GM23338 (cell line): Measurements from ENCODE around the gene MYOZ3. TPM values are rescaled to one million over a fixed set of nuclear protein-coding genes. Genes with fewer than 3 reads are reported as not detected.

Source experiments
- ATAC-seq: fragments of 200-7000 bp; cut with Tn5 transposase; 3 replicates; pipeline ENCODE4 v1.9.1; 2020
- DNase-seq: peaks from one replicate; pipeline ENCODE4 v3.0.0-alpha.2; 2015; ENCODE audit warnings: low spot score
- H2AFZ ChIP-seq: fragments of 200-600 bp; sonication (generic); 2 replicates; pipeline ENCODE4 v1.8.0; 2016; ENCODE audit warnings: antibody characterized with exemption, mild to moderate bottlenecking, moderate library complexity
- H3F3A ChIP-seq: fragments of 200-600 bp; sonication (generic); replicated peaks from 2 replicates; pipeline ENCODE4 v1.8.0; 2017; ENCODE audit warnings: antibody characterized with exemption, mixed run types, low read depth
- H3K27ac ChIP-seq: fragments of 200-600 bp; sonication (generic); 2 replicates; pipeline ENCODE4 v1.6.1; 2016; ENCODE audit warnings: low read depth
- H3K27me3 ChIP-seq: fragments of 200-600 bp; sonication (generic); 2 replicates; pipeline ENCODE4 v1.8.0; 2016; ENCODE audit warnings: mild to moderate bottlenecking, mixed run types, moderate library complexity; ENCODE audit not compliant: insufficient read depth
- H3K36me3 ChIP-seq: fragments of 200-600 bp; sonication (generic); 2 replicates; pipeline ENCODE4 v1.8.0; 2016; ENCODE audit warnings: mild to moderate bottlenecking; ENCODE audit not compliant: insufficient read depth
- H3K4me1 ChIP-seq: fragments of 200-600 bp; sonication (generic); 2 replicates; pipeline ENCODE4 v1.8.0; 2016; ENCODE audit warnings: mild to moderate bottlenecking, moderate library complexity; ENCODE audit not compliant: insufficient read depth
- H3K4me2 ChIP-seq: fragments of 200-600 bp; sonication (generic); 2 replicates; pipeline ENCODE4 v1.7.1; 2017; ENCODE audit warnings: mixed run types
- H3K4me3 ChIP-seq: fragments of 200-600 bp; sonication (generic); 2 replicates; pipeline ENCODE4 v1.6.1; 2016; ENCODE audit warnings: mixed run types
- H3K79me2 ChIP-seq: fragments of 200-600 bp; sonication (generic); replicated peaks from 2 replicates; pipeline ENCODE4 v1.8.0; 2017; ENCODE audit warnings: mild to moderate bottlenecking; ENCODE audit not compliant: insufficient read depth
- H3K9me2 ChIP-seq: fragments of 200-600 bp; sonication (generic); 2 replicates; pipeline ENCODE4 v1.8.0; 2017; ENCODE audit not compliant: insufficient read depth
- H4K20me1 ChIP-seq: fragments of 200-600 bp; sonication (generic); replicated peaks from 2 replicates; pipeline ENCODE4 v1.8.0; 2017; ENCODE audit warnings: mild to moderate bottlenecking; ENCODE audit not compliant: insufficient read depth
- H3K27ac Mint-ChIP-seq: 2 replicates; pipeline ENCODE4 v1.8.0; 2020; ENCODE audit warnings: inconsistent platforms, mild to moderate bottlenecking, moderate library complexity, mixed read lengths
- H3K27me3 Mint-ChIP-seq: 3 replicates; pipeline ENCODE4 v1.8.0; 2022; ENCODE audit warnings: low read depth, mild to moderate bottlenecking, moderate library complexity, mixed read lengths, inconsistent platforms; ENCODE audit not compliant: insufficient read depth, poor library complexity
- H3K36me3 Mint-ChIP-seq: 3 replicates; pipeline ENCODE4 v1.8.0; 2021; ENCODE audit warnings: low read depth, mild to moderate bottlenecking, inconsistent platforms, moderate library complexity, mixed read lengths
- H3K4me1 Mint-ChIP-seq: 3 replicates; pipeline ENCODE4 v1.8.0; 2020; ENCODE audit warnings: mild to moderate bottlenecking, inconsistent platforms, mixed read lengths
- H3K4me3 Mint-ChIP-seq: 3 replicates; pipeline ENCODE4 v1.8.0; 2021; ENCODE audit warnings: moderate library complexity, mild to moderate bottlenecking, inconsistent platforms, mixed read lengths
- H3K9me3 Mint-ChIP-seq: 3 replicates; pipeline ENCODE4 v1.8.0; 2020; ENCODE audit warnings: moderate library complexity, mild to moderate bottlenecking, inconsistent platforms, mixed read lengths
- STAT1 ChIP-seq: IDR thresholded peaks from one replicate; pipeline ENCODE4 v1.6.1; 2016; ENCODE audit warnings: antibody characterized with exemption; ENCODE audit not compliant: unreplicated experiment
- ZNF114 ChIP-seq: fragments of 250-450 bp; sonication (Bioruptor Pico); IDR thresholded peaks from 2 replicates; pipeline ENCODE4 v1.5.0; 2020; ENCODE audit warnings: mild to moderate bottlenecking, moderate library complexity
- ZNF462 ChIP-seq: fragments of 250-450 bp; sonication (Bioruptor Pico); IDR thresholded peaks from 2 replicates; pipeline ENCODE4 v1.5.0; 2020; ENCODE audit warnings: mild to moderate bottlenecking, moderate library complexity
- polyA plus RNA-seq: library from polyadenylated mRNA; unstranded; fragments of >200 nt; fragmentation: Nextera tagmentation; extraction: Ambion mirVana; gene quantifications from 2 replicates; pipeline ENCODE4 v1.2.1, GENCODE V29; 2016
- total RNA-seq: library from RNA; depleted of rRNA; stranded (reverse); fragments of >200 nt; shearing (Covaris generic); gene quantifications from 2 replicates; pipeline ENCODE4 v1.2.3, GENCODE V29; 2014

The MYOZ3 gene
- total and polyA plus RNA-seq, 2 experiments from 2014 or later: 12.7 to 13.8 TPM

DNA sequence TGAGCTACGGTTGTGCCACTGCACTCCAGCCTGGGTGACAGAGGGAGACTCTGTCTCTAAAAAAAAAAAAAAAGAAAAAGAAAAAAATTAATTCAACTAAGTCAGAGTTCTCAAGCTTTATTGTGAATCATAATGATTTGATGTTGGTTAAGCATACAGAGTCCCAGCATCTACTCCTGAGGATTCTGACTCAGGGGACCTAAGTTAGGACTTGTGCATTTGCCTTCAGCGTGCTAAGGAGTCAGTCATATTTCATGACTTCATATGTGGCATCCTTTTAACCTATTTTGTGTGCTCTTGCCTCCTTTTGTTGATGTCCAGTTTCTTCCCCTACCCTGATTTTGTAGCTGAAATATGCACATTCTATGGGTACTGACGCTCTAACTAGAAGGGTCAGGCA is 2.9 kb downstream of the MYOZ3 start:
- ATAC-seq: no peak

More for the DNA sequence above, 2.9 kb downstream of the MYOZ3 start:
- Mint-ChIP-seq H3K27ac (no peak overlapping the region), H3K36me3 (no peaks in the 10 kb centered on the region; the same call in 2 of the 3 replicates), H3K27me3 (peaks cover 15% of the 10 kb centered on the region), H3K9me3 (no peaks in the 10 kb centered on the region), H3K4me1 (peaks cover 24% of the 10 kb centered on the region), H3K4me3 (no peak overlapping the region)
- H3K27ac ChIP-seq: no peak overlapping the region
- 0 out of 2 replicates have a peak, but pooled peaks cover 5% of the 10 kb centered on the region for H3F3A ChIP-seq
- no peaks in the 10 kb centered on the region; the same call in none of the 2 replicates for H3K79me2 ChIP-seq
- no peaks in the 10 kb centered on the region for H4K20me1 ChIP-seq
- H3K27me3 ChIP-seq: no peaks in the 10 kb centered on the region
- no peaks in the 10 kb centered on the region; the same call in 1 of the 2 replicates for H3K36me3 ChIP-seq
- H3K9me2 ChIP-seq: no peaks in the 10 kb centered on the region
- no peaks in the 10 kb centered on the region; the same call in 1 of the 2 replicates for H3K4me1 ChIP-seq
- DNase-seq: no peak
- H3K4me3 ChIP-seq: no peak overlapping the region
- TF ChIP-seq ZNF114 (no peak), ZNF462 (CRISPR knock-in tag) (no peak), STAT1 (no peak)
- no peak overlapping the region for H2AFZ ChIP-seq
- no peak overlapping the region for H3K4me2 ChIP-seq
